OCI-LY1 (cell line): ENCODE results near the gene PALD1.

Source experiments
- EZH2 ChIP-seq: fragments of 200-600 bp; sonication (generic), shearing (Covaris generic); IDR thresholded peaks from 2 replicates; pipeline ENCODE4 v1.8.0; 2017; ENCODE audit warnings: borderline replicate concordance, mixed run types, mild to moderate bottlenecking, antibody characterized with exemption, low read length, moderate library complexity, mixed read lengths
- TF ChIP-seq, protein P1 (sequence below): fragments of 200-600 bp; sonication (generic), shearing (Covaris generic); IDR thresholded peaks from 2 replicates; pipeline ENCODE4 v1.5.1; 2017; ENCODE audit warnings: mild to moderate bottlenecking, antibody characterized with exemption, low read length, moderate library complexity, mixed read lengths

GRCh38 chr10:70500368-70500767 is 21.8 kb downstream of the PALD1 start:
- TF ChIP-seq, protein P1, sequence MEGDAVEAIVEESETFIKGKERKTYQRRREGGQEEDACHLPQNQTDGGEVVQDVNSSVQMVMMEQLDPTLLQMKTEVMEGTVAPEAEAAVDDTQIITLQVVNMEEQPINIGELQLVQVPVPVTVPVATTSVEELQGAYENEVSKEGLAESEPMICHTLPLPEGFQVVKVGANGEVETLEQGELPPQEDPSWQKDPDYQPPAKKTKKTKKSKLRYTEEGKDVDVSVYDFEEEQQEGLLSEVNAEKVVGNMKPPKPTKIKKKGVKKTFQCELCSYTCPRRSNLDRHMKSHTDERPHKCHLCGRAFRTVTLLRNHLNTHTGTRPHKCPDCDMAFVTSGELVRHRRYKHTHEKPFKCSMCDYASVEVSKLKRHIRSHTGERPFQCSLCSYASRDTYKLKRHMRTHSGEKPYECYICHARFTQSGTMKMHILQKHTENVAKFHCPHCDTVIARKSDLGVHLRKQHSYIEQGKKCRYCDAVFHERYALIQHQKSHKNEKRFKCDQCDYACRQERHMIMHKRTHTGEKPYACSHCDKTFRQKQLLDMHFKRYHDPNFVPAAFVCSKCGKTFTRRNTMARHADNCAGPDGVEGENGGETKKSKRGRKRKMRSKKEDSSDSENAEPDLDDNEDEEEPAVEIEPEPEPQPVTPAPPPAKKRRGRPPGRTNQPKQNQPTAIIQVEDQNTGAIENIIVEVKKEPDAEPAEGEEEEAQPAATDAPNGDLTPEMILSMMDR, result no peak
- no peak for TF ChIP-seq EZH2
